H1 (cell line): ENCODE data around the gene SLC17A3. TPM values are rescaled to one million over a fixed set of nuclear protein-coding genes. Genes with fewer than 3 reads are reported as not detected.

Source experiments
- CTCF ChIA-PET: fragments of 300-600 bp; sonication (Branson Sonifier 250); formaldehyde crosslinking; loops from one replicate; lab custom pipeline; 2021; ENCODE audit not compliant: partially characterized antibody; lab: Charles Lee
- POLR2A ChIA-PET: fragments of 300-600 bp; sonication (Branson Sonifier 250); formaldehyde crosslinking; loops from one replicate; lab custom pipeline; 2021; ENCODE audit warnings: inconsistent platforms; ENCODE audit not compliant: partially characterized antibody; lab: Charles Lee
- DNase-seq, 2 experiments: peaks; one replicate each; pipeline versions ENCODE4 v3.0.0 to v3.0.0-alpha.2; 2010 to 2022; ENCODE audit warnings: low spot score in 2 of 2, low read depth in 1 of 2, mixed read lengths in 1 of 2
- FAIRE-seq: peaks from 2 replicates; lab custom pipeline; 2011; peaks lifted over from hg19 to GRCh38; lab: Jason Lieb, UNC
- H2AFZ ChIP-seq: 2 replicates; pipeline ENCODE4 v1.8.1; 2012; ENCODE audit warnings: low read length, inconsistent platforms
- H2AK5ac ChIP-seq: 2 replicates; pipeline ENCODE4 v1.6.1; 2013; ENCODE audit warnings: low read depth, low read length
- H2BK120ac ChIP-seq: replicated peaks from 2 replicates; pipeline ENCODE3; 2013; ENCODE audit warnings: low read depth, low read length, inconsistent platforms
- H2BK12ac ChIP-seq: 2 replicates; pipeline ENCODE4 v1.6.1; 2013; ENCODE audit warnings: low read depth, low read length
- H2BK15ac ChIP-seq: 2 replicates; pipeline ENCODE4 v1.6.1; 2013; ENCODE audit warnings: low read length
- H2BK20ac ChIP-seq: 2 replicates; pipeline ENCODE4 v1.6.1; 2013; ENCODE audit warnings: low read length
- H2BK5ac ChIP-seq: 2 replicates; pipeline ENCODE4 v1.6.1; 2013; ENCODE audit warnings: low read depth, low read length
- H3K14ac ChIP-seq: 2 replicates; pipeline ENCODE4 v1.6.1; 2013; ENCODE audit warnings: inconsistent platforms; ENCODE audit not compliant: insufficient read length
- H3K18ac ChIP-seq: 2 replicates; pipeline ENCODE4 v1.6.1; 2013; ENCODE audit warnings: low read length; ENCODE audit errors: extremely low read depth
- H3K23ac ChIP-seq: 2 replicates; pipeline ENCODE4 v1.6.1; 2013; ENCODE audit warnings: inconsistent platforms; ENCODE audit not compliant: insufficient read length
- H3K23me2 ChIP-seq: 2 replicates; pipeline ENCODE4 v1.6.1; 2013; ENCODE audit warnings: low read depth, low read length
- H3K27ac ChIP-seq: 2 replicates; pipeline ENCODE4 v1.6.1; 2011; ENCODE audit warnings: low read depth, low read length, inconsistent platforms
- H3K27me3 ChIP-seq, 4 experiments: replicated peaks in 1 of 4; 1 replicate in 1 of 4; 2 replicates in 3 of 4; pipeline versions ENCODE4 v1.6.1 to v1.8.1; 2011 to 2013; ENCODE audit warnings: low read length in 3 of 4, mild to moderate bottlenecking in 3 of 4, inconsistent platforms in 2 of 4, mixed read lengths in 2 of 4, moderate library complexity in 1 of 4; ENCODE audit not compliant: control insufficient read depth in 3 of 4, insufficient read depth in 3 of 4; ENCODE audit errors: extremely low read depth in 1 of 4
- H3K36me3 ChIP-seq, 4 experiments: 2 replicates each; pipeline versions ENCODE4 v1.6.1 to v1.8.1; 2011 to 2013; ENCODE audit warnings: mild to moderate bottlenecking in 4 of 4, low read length in 3 of 4, moderate library complexity in 2 of 4, control low read depth in 1 of 4, inconsistent platforms in 1 of 4; ENCODE audit not compliant: insufficient read depth in 4 of 4, control insufficient read depth in 2 of 4
- H3K4ac ChIP-seq: replicated peaks from 2 replicates; pipeline ENCODE3; 2013; ENCODE audit warnings: low read length, low read depth, mixed read lengths, inconsistent platforms; ENCODE audit not compliant: insufficient read length
- H3K4me1 ChIP-seq, 4 experiments: replicated peaks in 1 of 4; 1 replicate in 1 of 4; 2 replicates in 3 of 4; pipeline versions ENCODE4 v1.6.1 to v1.8.1; 2011 to 2013; ENCODE audit warnings: low read length in 3 of 4, inconsistent platforms in 2 of 4, mixed read lengths in 1 of 4; ENCODE audit not compliant: insufficient read depth in 4 of 4, control insufficient read depth in 3 of 4
- H3K4me2 ChIP-seq, 2 experiments: 2 replicates each; pipeline versions ENCODE4 v1.6.1 to v1.8.1; 2011 to 2013; ENCODE audit warnings: low read depth in 2 of 2, low read length in 2 of 2, control low read depth in 1 of 2, inconsistent platforms in 1 of 2, mild to moderate bottlenecking in 1 of 2; ENCODE audit not compliant: insufficient read depth in 1 of 2
- H3K4me3 ChIP-seq, 4 experiments: fragments of 200-600, 300-600 bp in 1 of 4; sonication (generic), shearing (Covaris generic), sonication (Bioruptor Twin) in 1 of 4; 2 replicates each; pipeline versions ENCODE4 v1.5.1 to v1.8.1; 2011 to 2016; ENCODE audit warnings: low read length in 4 of 4, low read depth in 3 of 4, control low read depth in 2 of 4, inconsistent platforms in 2 of 4, mild to moderate bottlenecking in 2 of 4, mixed read lengths in 1 of 4, moderate library complexity in 1 of 4; ENCODE audit not compliant: insufficient read depth in 2 of 4; ENCODE audit errors: extremely low read depth in 1 of 4
- H3K56ac ChIP-seq: replicated peaks from 2 replicates; pipeline ENCODE3; 2013; ENCODE audit warnings: low read depth, mild to moderate bottlenecking, mixed read lengths, low read length, inconsistent platforms; ENCODE audit not compliant: insufficient read length
- H3K79me1 ChIP-seq: 2 replicates; pipeline ENCODE4 v1.6.1; 2013; ENCODE audit warnings: low read depth, low read length, control low read depth
- H3K79me2 ChIP-seq, 2 experiments: 2 replicates each; pipeline versions ENCODE4 v1.6.1 to v1.8.1; 2012 to 2013; ENCODE audit warnings: low read length in 2 of 2, mild to moderate bottlenecking in 2 of 2, inconsistent platforms in 1 of 2; ENCODE audit not compliant: insufficient read depth in 2 of 2, control insufficient read depth in 1 of 2
- H3K9ac ChIP-seq, 4 experiments: replicated peaks in 1 of 4; 1 replicate in 1 of 4; 2 replicates in 3 of 4; pipeline versions ENCODE4 v1.6.1 to v1.8.1; 2011 to 2013; ENCODE audit warnings: low read depth in 3 of 4, low read length in 3 of 4, control low read depth in 2 of 4, mild to moderate bottlenecking in 2 of 4, moderate library complexity in 2 of 4, inconsistent platforms in 1 of 4; ENCODE audit errors: extremely low read depth in 1 of 4
- H3K9me3 ChIP-seq, 2 experiments: 2 replicates each; pipeline versions ENCODE4 v1.6.1 to v1.8.1; 2012 to 2013; ENCODE audit warnings: mild to moderate bottlenecking in 2 of 2, moderate library complexity in 2 of 2, control low read depth in 1 of 2, inconsistent platforms in 1 of 2, low read depth in 1 of 2, low read length in 1 of 2, mixed read lengths in 1 of 2; ENCODE audit not compliant: insufficient read depth in 2 of 2
- H4K20me1 ChIP-seq, 2 experiments: replicated peaks in 1 of 2; 2 replicates each; pipeline versions ENCODE3 to v1.8.1; 2011 to 2013; ENCODE audit warnings: inconsistent platforms in 2 of 2, low read length in 2 of 2, mild to moderate bottlenecking in 1 of 2; ENCODE audit not compliant: insufficient read depth in 2 of 2, control insufficient read depth in 1 of 2
- H4K5ac ChIP-seq: 2 replicates; pipeline ENCODE4 v1.6.1; 2013; ENCODE audit warnings: low read length, low read depth, mixed read lengths, inconsistent platforms; ENCODE audit not compliant: insufficient read length
- H4K8ac ChIP-seq: 2 replicates; pipeline ENCODE4 v1.8.0; 2013; ENCODE audit warnings: mild to moderate bottlenecking, moderate library complexity, low read length, inconsistent platforms; ENCODE audit not compliant: insufficient read depth; ENCODE audit errors: extremely low read depth
- H4K91ac ChIP-seq: replicated peaks from 2 replicates; pipeline ENCODE3; 2013; ENCODE audit warnings: low read length, mixed read lengths, inconsistent platforms; ENCODE audit not compliant: insufficient read length
- CHD1 ChIP-seq: IDR thresholded peaks from 2 replicates; pipeline ENCODE4 v1.6.1; 2012; ENCODE audit warnings: low read depth, low read length, improper control_type of control experiment
- WGBS, 2 experiments: shearing (Covaris generic) in 1 of 2; methylation state at CpG; one replicate each; pipeline versions ENCODE4 v1.1.6 to v1.1.7; 2013 to 2015; ENCODE audit warnings: low lambda C conversion rate in 2 of 2, mixed read lengths in 2 of 2, inconsistent platforms in 1 of 2, low coverage in 1 of 2, missing lambda C conversion rate in 1 of 2; ENCODE audit not compliant: insufficient replicate concordance in 2 of 2, insufficient coverage in 1 of 2, insufficient read length in 1 of 2; ENCODE audit errors: extremely low coverage in 1 of 2, missing lambda C conversion rate in 1 of 2; 5-methylcytosine and 5-hydroxymethylcytosine counted together
- polyA plus RNA-seq, 7 experiments: library from polyadenylated mRNA; depleted of rRNA in 3 of 7; stranded (reverse) in 5 of 7; unstranded in 2 of 7; fragments of >200 nt in 5 of 7; fragments of 200-250 nt in 2 of 7; gene quantifications; 1 replicate in 5 of 7; 2 replicates in 1 of 7; 4 replicates in 1 of 7; pipeline versions ENCODE4 v1.2.1 to v1.2.3, GENCODE V29; 2011 to 2013; ENCODE audit warnings: missing spikeins in 2 of 7, mixed read lengths in 2 of 7
- total RNA-seq: library from RNA; stranded (reverse); fragmentation: NEBNext Ultra II Directional; extraction: Animal tissue kit (Norgen Biotek cat#: 25700); gene quantifications from 2 replicates; pipeline ENCODE4 v1.2.1, GENCODE V29; 2021
- TF ChIP-seq, protein P1 (sequence below): IDR thresholded peaks from 2 replicates; pipeline ENCODE4 v1.6.1; 2011; ENCODE audit warnings: low read length, improper control_type of control experiment

Gene SLC17A3
- total and polyA plus RNA-seq, 2 of the 8 experiments (the other 6 are each of a cell fraction or from before 2014, with no cell fraction given) = not detected

DNA sequence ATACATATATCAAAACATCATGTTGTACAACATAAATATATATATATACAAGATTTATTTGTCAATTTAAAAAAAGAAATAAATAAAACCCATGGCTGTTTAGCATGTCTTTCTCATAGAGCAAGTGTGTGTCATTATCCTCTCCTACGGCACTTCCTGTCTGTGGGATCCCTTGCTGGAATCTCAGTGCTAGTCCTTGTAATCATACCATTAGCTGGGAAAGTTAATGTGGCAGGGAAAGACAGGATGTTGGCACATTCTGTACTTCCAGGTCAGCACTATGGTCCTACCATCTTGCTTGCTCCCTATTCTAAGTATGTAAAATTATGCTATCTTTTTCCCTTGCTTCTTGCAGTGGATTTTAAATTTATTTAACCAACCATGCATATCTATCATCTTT lies 9.5 kb upstream of the SLC17A3 start:
- H3K36me3 ChIP-seq = no peaks in the 10 kb centered on the region
- no peak overlapping the region for H2AK5ac ChIP-seq
- H4K5ac ChIP-seq = no peak overlapping the region
- H3K23ac ChIP-seq = no peak overlapping the region
- no peaks in the 10 kb centered on the region for H4K20me1 ChIP-seq
- ChIA-PET POLR2A (no interaction called here), CTCF (interaction anchor here (1.2 to 1.7 kb wide), 3 partner anchors 12 to 109 kb away, joined by 3 to 7 read pairs (median 4); no protein-coding TSS in a partner anchor)
- WGBS, 2 experiments = 87% methylated on average over 1 of the region's 1 CpG; no CpG with 5 or more reads in 1 of the 2 experiments
- H3K79me1 ChIP-seq = no peaks in the 10 kb centered on the region
- no peak overlapping the region for H3K4me3 ChIP-seq
- no peak for FAIRE-seq
- no peaks in the 10 kb centered on the region for H3K79me2 ChIP-seq
- H2BK5ac ChIP-seq = no peak overlapping the region
- H4K91ac ChIP-seq = no peak overlapping the region
- no peak overlapping the region for H3K14ac ChIP-seq
- H3K27ac ChIP-seq = no peak overlapping the region
- H3K4me2 ChIP-seq = no peak overlapping the region
- no peaks in the 10 kb centered on the region for H3K9me3 ChIP-seq
- H2BK120ac ChIP-seq = no peak overlapping the region
- no peak overlapping the region for H2BK20ac ChIP-seq
- no peak overlapping the region for H3K4ac ChIP-seq
- H3K9ac ChIP-seq = no peak overlapping the region
- no peaks in the 10 kb centered on the region; the same call in 1 of the 2 replicates for H3K23me2 ChIP-seq
- no peak overlapping the region for H3K18ac ChIP-seq
- H2AFZ ChIP-seq = no peak overlapping the region
- H3K27me3 ChIP-seq = peaks cover 0 to 4% (median 0%) of the 10 kb centered on the region in 4 experiments; a peak in 1 of 7 replicates
- no peak for DNase-seq
- H2BK15ac ChIP-seq = no peak overlapping the region
- no peak overlapping the region for H3K56ac ChIP-seq
- H3K4me1 ChIP-seq = no peaks in the 10 kb centered on the region; a peak in 1 of 7 replicates
- H4K8ac ChIP-seq = no peak overlapping the region
- no peak overlapping the region for H2BK12ac ChIP-seq
- TF ChIP-seq, protein P1, sequence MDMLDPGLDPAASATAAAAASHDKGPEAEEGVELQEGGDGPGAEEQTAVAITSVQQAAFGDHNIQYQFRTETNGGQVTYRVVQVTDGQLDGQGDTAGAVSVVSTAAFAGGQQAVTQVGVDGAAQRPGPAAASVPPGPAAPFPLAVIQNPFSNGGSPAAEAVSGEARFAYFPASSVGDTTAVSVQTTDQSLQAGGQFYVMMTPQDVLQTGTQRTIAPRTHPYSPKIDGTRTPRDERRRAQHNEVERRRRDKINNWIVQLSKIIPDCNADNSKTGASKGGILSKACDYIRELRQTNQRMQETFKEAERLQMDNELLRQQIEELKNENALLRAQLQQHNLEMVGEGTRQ = no peak
- no peak for TF ChIP-seq CHD1
